B cell (primary cell): ENCODE data around the gene THSD4. TPM values are rescaled to one million over a fixed set of nuclear protein-coding genes. Genes with fewer than 3 reads are reported as not detected.

Source experiments
- ATAC-seq: fragments of 200-7000 bp; cut with Tn5 transposase; one replicate; pipeline ENCODE4 v1.10.0; 2021; ENCODE audit warnings: low read depth, mild to moderate bottlenecking, moderate number of reproducible peaks, moderate library complexity
- CTCF ChIA-PET: fragments of 350-600 bp; sonication (Branson Sonifier 250); formaldehyde crosslinking; loops from one replicate; lab custom pipeline; 2021; ENCODE audit warnings: antibody characterized with exemption, inconsistent platforms; lab: Charles Lee
- POLR2A ChIA-PET: fragments of 350-600 bp; sonication (Branson Sonifier 250); formaldehyde crosslinking; loops from one replicate; lab custom pipeline; 2021; ENCODE audit warnings: antibody characterized with exemption; lab: Charles Lee
- DNase-seq: peaks from one replicate; pipeline ENCODE4 v3.0.0; 2013
- H2AFZ ChIP-seq: 2 replicates; pipeline ENCODE4 v1.6.1; 2012; ENCODE audit warnings: mild to moderate bottlenecking, low read depth, low read length; ENCODE audit not compliant: insufficient read depth, poor library complexity, severe bottlenecking
- H3K27ac ChIP-seq, 2 donors: 1 replicate in 1 of 2; 2 replicates in 1 of 2; pipeline ENCODE4 v1.5.1; 2012 to 2013; ENCODE audit warnings: low read length in 2 of 2, mild to moderate bottlenecking in 2 of 2, moderate library complexity in 1 of 2
- H3K27me3 ChIP-seq, 4 experiments: fragments of 200-600 bp in 1 of 4; sonication (generic) in 1 of 4; replicated peaks in 1 of 4; 1 replicate in 2 of 4; 2 replicates in 2 of 4; pipeline versions ENCODE4 v1.6.1 to v1.7.0; 2013 to 2016; ENCODE audit warnings: low read length in 3 of 4, mild to moderate bottlenecking in 2 of 4, mixed read lengths in 1 of 4, moderate library complexity in 1 of 4; ENCODE audit not compliant: insufficient read depth in 4 of 4, control insufficient read depth in 3 of 4; ENCODE audit errors: control extremely low read depth in 1 of 4
- H3K36me3 ChIP-seq, 2 experiments: replicated peaks in 1 of 2; 1 replicate in 1 of 2; 2 replicates in 1 of 2; pipeline versions ENCODE4 v1.6.1 to v1.7.1; 2013; ENCODE audit warnings: low read length in 1 of 2; ENCODE audit not compliant: insufficient read depth in 2 of 2, control insufficient read depth in 1 of 2; ENCODE audit errors: control extremely low read depth in 1 of 2, extremely low read depth in 1 of 2
- H3K4me1 ChIP-seq, 2 donors: fragments of 200-600 bp in 1 of 2; sonication (generic) in 1 of 2; 1 replicate in 1 of 2; 2 replicates in 1 of 2; pipeline versions ENCODE4 v1.5.1 to v1.6.1; 2013 to 2017; ENCODE audit warnings: low read length in 2 of 2; ENCODE audit not compliant: control insufficient read depth in 2 of 2, insufficient read depth in 2 of 2
- H3K4me2 ChIP-seq: replicated peaks from 2 replicates; pipeline ENCODE3; 2012; ENCODE audit warnings: mild to moderate bottlenecking, low read depth, low read length; ENCODE audit not compliant: poor library complexity, severe bottlenecking
- H3K4me3 ChIP-seq, 5 experiments: fragments of 200-600 bp in 1 of 5; sonication (generic) in 1 of 5; 1 replicate in 3 of 5; 2 replicates in 2 of 5; pipeline versions ENCODE4 v1.5.1 to v1.7.0; 2011 to 2016; ENCODE audit warnings: low read length in 4 of 5, mild to moderate bottlenecking in 4 of 5, low read depth in 2 of 5, control low read depth in 1 of 5, moderate library complexity in 1 of 5; ENCODE audit not compliant: insufficient read depth in 1 of 5; ENCODE audit errors: control extremely low read depth in 1 of 5, extremely low read depth in 1 of 5
- H3K79me2 ChIP-seq: fragments of 200-600 bp; sonication (generic); one replicate; pipeline ENCODE4 v1.6.0; 2016; ENCODE audit warnings: low read length; ENCODE audit not compliant: control insufficient read depth, insufficient read depth
- H3K9ac ChIP-seq: fragments of 200-600 bp; sonication (generic); 2 replicates; pipeline ENCODE4 v1.6.1; 2017; ENCODE audit warnings: mild to moderate bottlenecking, low read length, moderate library complexity
- H3K9me3 ChIP-seq, 3 donors: one replicate each; pipeline versions ENCODE4 v1.6.1 to v1.7.1; 2013; ENCODE audit warnings: low read length in 2 of 3; ENCODE audit not compliant: control insufficient read depth in 2 of 3, insufficient read depth in 1 of 3; ENCODE audit errors: control extremely low read depth in 1 of 3
- H4K20me1 ChIP-seq: 2 replicates; pipeline ENCODE4 v1.6.0; 2012; ENCODE audit warnings: mild to moderate bottlenecking, low read length; ENCODE audit not compliant: insufficient read depth, control insufficient read depth, poor library complexity, severe bottlenecking
- H3K27ac Mint-ChIP-seq: one replicate; pipeline ENCODE4 v1.8.0; 2021; ENCODE audit warnings: mixed read lengths
- H3K27me3 Mint-ChIP-seq: one replicate; pipeline ENCODE4 v1.8.0; 2021; ENCODE audit warnings: mixed read lengths
- H3K4me1 Mint-ChIP-seq: one replicate; pipeline ENCODE4 v1.8.0; 2021; ENCODE audit warnings: mixed read lengths
- H3K4me3 Mint-ChIP-seq: one replicate; pipeline ENCODE4 v1.8.0; 2021; ENCODE audit warnings: mixed read lengths
- H3K9me3 Mint-ChIP-seq: one replicate; pipeline ENCODE4 v1.8.0; 2022; ENCODE audit warnings: mixed read lengths; ENCODE audit not compliant: insufficient read depth
- EZH2 ChIP-seq: IDR thresholded peaks from 2 replicates; pipeline ENCODE4 v1.6.1; 2012; ENCODE audit warnings: borderline replicate concordance, low read depth, mild to moderate bottlenecking, moderate library complexity, low read length; ENCODE audit not compliant: insufficient read depth, poor library complexity, severe bottlenecking
- WGBS: methylation state at CpG from one replicate; pipeline ENCODE4 v1.1.5; 2013; ENCODE audit warnings: missing lambda C conversion rate; ENCODE audit not compliant: insufficient coverage; 5-methylcytosine and 5-hydroxymethylcytosine counted together
- intact Hi-C: fragments of 100-400 bp; cut with micrococcal nuclease; formaldehyde crosslinking; loops from one replicate; pipeline ENCODE4 v1.10.0; 2022
- polyA plus RNA-seq: library from polyadenylated mRNA; depleted of rRNA; stranded (reverse); fragments of >200 nt; gene quantifications from 2 replicates; pipeline ENCODE4 v1.2.3, GENCODE V29; 2012
- total RNA-seq, 2 donors: library from RNA; stranded (reverse); fragments of 120-200 nt in 1 of 2; gene quantifications; 1 replicate in 1 of 2; 2 replicates in 1 of 2; pipeline versions ENCODE4 v1.2.3 to v1.2.4, GENCODE V29; 2013 to 2022
- TF ChIP-seq, protein P1 (sequence below): fragments of 200-600 bp; IDR thresholded peaks from one replicate; pipeline ENCODE4 v1.8.0; 2022; ENCODE audit warnings: antibody characterized with exemption, mild to moderate bottlenecking

THSD4 gene
- total and polyA plus RNA-seq, 2 donors (not counting 1 experiment from before 2014, with no cell fraction given): not detected

DNA sequence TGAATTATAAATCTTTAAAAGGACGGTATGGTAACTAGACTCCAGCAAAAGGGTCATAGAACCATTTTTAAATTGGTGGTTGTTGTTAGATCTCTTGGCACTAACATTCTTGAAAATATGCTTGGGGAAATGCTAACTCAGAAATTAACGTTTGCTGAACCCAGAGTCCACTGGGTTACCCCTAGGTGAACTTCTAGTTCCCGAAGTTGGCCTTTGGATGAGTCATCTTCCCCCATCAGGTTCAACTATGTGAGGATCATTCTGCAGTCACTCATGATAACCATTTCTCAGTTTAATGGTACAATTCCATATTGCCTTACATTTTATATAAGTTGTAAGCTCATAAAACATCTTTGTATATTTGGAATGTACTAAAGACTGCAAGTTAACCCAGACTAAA, 204.7 kb downstream of the THSD4 start:
- TF ChIP-seq, protein P1, sequence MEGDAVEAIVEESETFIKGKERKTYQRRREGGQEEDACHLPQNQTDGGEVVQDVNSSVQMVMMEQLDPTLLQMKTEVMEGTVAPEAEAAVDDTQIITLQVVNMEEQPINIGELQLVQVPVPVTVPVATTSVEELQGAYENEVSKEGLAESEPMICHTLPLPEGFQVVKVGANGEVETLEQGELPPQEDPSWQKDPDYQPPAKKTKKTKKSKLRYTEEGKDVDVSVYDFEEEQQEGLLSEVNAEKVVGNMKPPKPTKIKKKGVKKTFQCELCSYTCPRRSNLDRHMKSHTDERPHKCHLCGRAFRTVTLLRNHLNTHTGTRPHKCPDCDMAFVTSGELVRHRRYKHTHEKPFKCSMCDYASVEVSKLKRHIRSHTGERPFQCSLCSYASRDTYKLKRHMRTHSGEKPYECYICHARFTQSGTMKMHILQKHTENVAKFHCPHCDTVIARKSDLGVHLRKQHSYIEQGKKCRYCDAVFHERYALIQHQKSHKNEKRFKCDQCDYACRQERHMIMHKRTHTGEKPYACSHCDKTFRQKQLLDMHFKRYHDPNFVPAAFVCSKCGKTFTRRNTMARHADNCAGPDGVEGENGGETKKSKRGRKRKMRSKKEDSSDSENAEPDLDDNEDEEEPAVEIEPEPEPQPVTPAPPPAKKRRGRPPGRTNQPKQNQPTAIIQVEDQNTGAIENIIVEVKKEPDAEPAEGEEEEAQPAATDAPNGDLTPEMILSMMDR: no peak
- TF ChIP-seq EZH2: no peak
- H3K27me3 ChIP-seq: no peaks in the 10 kb centered on the region
- Mint-ChIP-seq H3K4me1 (no peaks in the 10 kb centered on the region), H3K27me3 (peaks cover 14% of the 10 kb centered on the region), H3K4me3 (no peak overlapping the region), H3K9me3 (no peaks in the 10 kb centered on the region), H3K27ac (no peak overlapping the region)
- no peaks in the 10 kb centered on the region for H3K79me2 ChIP-seq
- peaks cover 0 to 2% (median 0%) of the 10 kb centered on the region in 3 donors for H3K9me3 ChIP-seq
- intact Hi-C loops: no loop called here
- ATAC-seq: no peak
- H3K4me2 ChIP-seq: no peak overlapping the region
- no peak overlapping the region for H2AFZ ChIP-seq
- 83% methylated on average over 1 of the region's 3 CpGs for WGBS
- H3K27ac ChIP-seq: no peak overlapping the region
- no peak for DNase-seq
- H4K20me1 ChIP-seq: no peaks in the 10 kb centered on the region
- ChIA-PET POLR2A (no interaction called here), CTCF (no interaction called here)
- no peaks in the 10 kb centered on the region for H3K36me3 ChIP-seq
- H3K9ac ChIP-seq: no peak overlapping the region
- no peak overlapping the region for H3K4me3 ChIP-seq
- no peaks in the 10 kb centered on the region for H3K4me1 ChIP-seq

GRCh38 chr15:71323082-71323481, 207.8 kb downstream of the THSD4 start:
- Histone ChIP-seq H3K4me1 (no peaks in the 10 kb centered on the region), H3K36me3 (no peaks in the 10 kb centered on the region), H4K20me1 (no peaks in the 10 kb centered on the region), H3K27ac (no peak overlapping the region), H3K9ac (no peak overlapping the region), H3K27me3 (no peaks in the 10 kb centered on the region), H3K79me2 (no peaks in the 10 kb centered on the region), H2AFZ (no peak overlapping the region), H3K4me2 (no peak overlapping the region), H3K4me3 (no peak overlapping the region), H3K9me3 (no peaks in the 10 kb centered on the region)
- Mint-ChIP-seq H3K9me3 (no peaks in the 10 kb centered on the region), H3K4me1 (no peaks in the 10 kb centered on the region), H3K4me3 (no peak overlapping the region), H3K27me3 (peaks cover 10% of the 10 kb centered on the region), H3K27ac (no peak overlapping the region)
- POLR2A ChIA-PET: no interaction called here
- CTCF ChIA-PET: no interaction called here
- WGBS: 100% methylated on average over 1 of the region's 4 CpGs
- intact Hi-C loops: no loop called here
- DNase-seq: no peak
- TF ChIP-seq, protein P1: no peak
- ATAC-seq: no peak
